ENCODE data around the gene CARD14.

The CARD14 gene

DNA sequence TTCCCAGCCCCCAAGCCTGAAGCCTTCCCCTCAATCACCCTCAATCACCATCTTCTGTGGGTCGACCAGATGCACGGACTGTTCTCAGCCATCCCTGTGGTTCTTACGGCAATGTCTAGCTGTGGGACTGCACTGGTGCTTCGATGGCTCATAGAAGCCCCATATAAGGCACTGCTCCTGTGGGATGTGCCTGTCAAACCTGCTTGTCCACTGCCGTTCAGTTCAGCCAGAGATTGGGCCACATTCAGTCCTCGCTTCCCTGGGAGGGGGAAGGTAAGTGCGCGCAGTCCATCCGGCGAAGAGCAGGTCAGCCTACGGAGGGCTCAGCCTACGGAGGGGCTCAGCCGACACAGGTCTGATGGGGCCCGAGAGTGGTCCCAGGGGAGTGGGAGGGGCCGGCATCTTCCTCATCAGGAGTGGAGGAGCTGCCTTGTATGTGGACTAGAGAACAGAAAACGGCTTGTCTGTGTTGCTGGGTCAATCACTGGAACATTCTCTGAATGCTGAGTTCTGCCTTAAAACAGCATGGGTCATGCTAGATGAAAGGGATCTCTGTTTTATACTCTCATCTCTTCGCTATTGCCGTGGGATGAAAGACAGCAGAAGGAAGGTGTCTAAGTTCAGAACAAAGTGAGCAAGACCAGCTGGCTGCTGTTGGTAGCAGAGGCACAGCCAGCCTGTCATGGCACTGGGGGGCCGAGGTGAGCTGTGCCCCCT lies at the start of gene CARD14:
TSS of gene CARD14 (plus strand) at position 247 of the 717 bp plus-strand sequence. CDS start 11,409 bp downstream, outside the sequence.
- peak within 1 kb of the TSS; percentile 17 for H3K4me2 ChIP-seq (ENCODE audit: low read length)
- no peaks in the 10 kb centered on the region for H3K27me3 ChIP-seq (ENCODE audit: control insufficient read depth, insufficient read depth, low read length)
- no peaks in the 10 kb centered on the region for H3K9me3 ChIP-seq (ENCODE audit: control insufficient read depth, low read length)
- no peak within 1 kb of the TSS for H3K4me3 ChIP-seq (ENCODE audit: low read depth, low read length)
- no peaks in the 10 kb centered on the region for H3K36me3 ChIP-seq (ENCODE audit: control insufficient read depth, insufficient read depth, low read length)
- H2AFZ ChIP-seq: peak within 1 kb of the TSS; percentile 30
- H3K4me1 ChIP-seq: no peaks in the 10 kb centered on the region
- TF ChIP-seq, protein P1, sequence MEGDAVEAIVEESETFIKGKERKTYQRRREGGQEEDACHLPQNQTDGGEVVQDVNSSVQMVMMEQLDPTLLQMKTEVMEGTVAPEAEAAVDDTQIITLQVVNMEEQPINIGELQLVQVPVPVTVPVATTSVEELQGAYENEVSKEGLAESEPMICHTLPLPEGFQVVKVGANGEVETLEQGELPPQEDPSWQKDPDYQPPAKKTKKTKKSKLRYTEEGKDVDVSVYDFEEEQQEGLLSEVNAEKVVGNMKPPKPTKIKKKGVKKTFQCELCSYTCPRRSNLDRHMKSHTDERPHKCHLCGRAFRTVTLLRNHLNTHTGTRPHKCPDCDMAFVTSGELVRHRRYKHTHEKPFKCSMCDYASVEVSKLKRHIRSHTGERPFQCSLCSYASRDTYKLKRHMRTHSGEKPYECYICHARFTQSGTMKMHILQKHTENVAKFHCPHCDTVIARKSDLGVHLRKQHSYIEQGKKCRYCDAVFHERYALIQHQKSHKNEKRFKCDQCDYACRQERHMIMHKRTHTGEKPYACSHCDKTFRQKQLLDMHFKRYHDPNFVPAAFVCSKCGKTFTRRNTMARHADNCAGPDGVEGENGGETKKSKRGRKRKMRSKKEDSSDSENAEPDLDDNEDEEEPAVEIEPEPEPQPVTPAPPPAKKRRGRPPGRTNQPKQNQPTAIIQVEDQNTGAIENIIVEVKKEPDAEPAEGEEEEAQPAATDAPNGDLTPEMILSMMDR (IDR thresholded peaks at IDR 0.05): no peak
- H3K9ac ChIP-seq: no peak within 1 kb of the TSS
- no peaks in the 10 kb centered on the region for H3K79me2 ChIP-seq
- H3K27ac ChIP-seq: no peak within 1 kb of the TSS

DNA sequence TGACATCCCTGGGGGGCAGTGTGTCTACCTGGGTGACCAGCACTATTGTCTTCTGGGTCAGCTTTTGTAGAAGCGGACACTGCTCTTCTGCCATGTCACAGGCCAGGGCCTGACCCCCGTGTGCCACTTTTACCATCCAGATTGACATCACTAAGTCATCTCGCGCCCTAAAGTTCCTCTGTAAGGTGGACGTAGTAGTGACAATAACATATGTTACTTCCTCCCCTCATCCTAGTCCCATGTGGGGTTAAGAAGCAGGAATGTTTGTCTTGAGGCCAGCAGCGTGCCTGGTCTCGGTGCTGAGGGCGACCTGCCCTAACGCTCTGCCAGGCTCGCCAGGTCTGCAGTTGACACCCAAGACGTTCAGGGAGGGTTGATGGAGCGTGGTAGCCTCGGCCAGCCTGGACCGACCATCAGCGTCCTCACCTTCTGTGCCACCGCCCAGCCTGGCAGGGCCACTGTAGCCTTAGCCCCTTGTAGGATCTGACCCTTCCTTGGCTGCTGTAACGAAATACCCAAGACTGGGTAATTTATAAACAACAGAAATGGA lies 47.7 kb upstream of the CARD14 start:
- Histone ChIP-seq H3K9me3 (ENCODE audit: control insufficient read depth, low read length) (no peaks in the 10 kb centered on the region), H2AFZ (no peak overlapping the region), H3K27me3 (ENCODE audit: control insufficient read depth, insufficient read depth, low read length) (no peaks in the 10 kb centered on the region), H3K79me2 (no peaks in the 10 kb centered on the region), H3K4me3 (ENCODE audit: low read depth, low read length) (no peak overlapping the region), H3K4me1 (peaks cover 9% of the 10 kb centered on the region), H3K9ac (no peak overlapping the region), H3K4me2 (ENCODE audit: low read length) (no peak overlapping the region), H3K27ac (no peak overlapping the region), H3K36me3 (ENCODE audit: control insufficient read depth, insufficient read depth, low read length) (no peaks in the 10 kb centered on the region)
- TF ChIP-seq, protein P1 (IDR thresholded peaks at IDR 0.05): no peak

DNA sequence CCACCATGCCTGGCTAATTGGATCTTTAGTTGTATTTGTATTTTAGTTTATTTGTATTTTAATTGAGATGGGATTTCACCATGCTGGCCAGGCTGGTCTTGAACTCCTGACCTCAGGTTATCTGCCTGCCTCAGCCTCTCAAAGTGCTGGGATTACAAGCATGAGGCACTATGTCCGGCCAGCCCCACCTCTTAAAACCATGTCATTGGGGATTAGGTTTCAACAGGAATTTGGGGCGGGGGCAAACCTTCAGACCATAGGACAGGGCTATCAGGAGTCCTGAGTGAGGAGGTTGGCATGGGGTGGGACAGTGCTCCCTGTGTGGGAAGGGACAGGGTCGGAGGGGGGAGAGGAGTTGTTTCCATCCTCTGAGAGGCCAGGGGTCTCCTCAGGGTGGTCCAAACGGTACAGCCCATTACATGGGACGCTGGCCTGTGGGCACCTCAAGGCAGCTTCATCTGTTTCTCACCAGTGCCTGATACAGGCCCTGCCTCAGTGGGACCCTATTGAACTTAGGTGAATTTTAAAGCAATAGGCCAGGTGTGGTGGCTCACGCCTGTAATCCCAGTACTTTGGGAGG lies 46.8 kb upstream of the CARD14 start:
- no peak overlapping the region for H3K9ac ChIP-seq
- TF ChIP-seq, protein P1 (IDR thresholded peaks at IDR 0.05): no peak
- peaks cover 9% of the 10 kb centered on the region for H3K4me1 ChIP-seq
- H3K27me3 ChIP-seq (ENCODE audit: control insufficient read depth, insufficient read depth, low read length): no peaks in the 10 kb centered on the region
- H3K36me3 ChIP-seq (ENCODE audit: control insufficient read depth, insufficient read depth, low read length): no peaks in the 10 kb centered on the region
- no peak overlapping the region for H3K27ac ChIP-seq
- H2AFZ ChIP-seq: no peak overlapping the region
- H3K79me2 ChIP-seq: no peaks in the 10 kb centered on the region
- no peaks in the 10 kb centered on the region for H3K9me3 ChIP-seq (ENCODE audit: control insufficient read depth, low read length)
- H3K4me2 ChIP-seq (ENCODE audit: low read length): no peak overlapping the region
- H3K4me3 ChIP-seq (ENCODE audit: low read depth, low read length): no peak overlapping the region

DNA sequence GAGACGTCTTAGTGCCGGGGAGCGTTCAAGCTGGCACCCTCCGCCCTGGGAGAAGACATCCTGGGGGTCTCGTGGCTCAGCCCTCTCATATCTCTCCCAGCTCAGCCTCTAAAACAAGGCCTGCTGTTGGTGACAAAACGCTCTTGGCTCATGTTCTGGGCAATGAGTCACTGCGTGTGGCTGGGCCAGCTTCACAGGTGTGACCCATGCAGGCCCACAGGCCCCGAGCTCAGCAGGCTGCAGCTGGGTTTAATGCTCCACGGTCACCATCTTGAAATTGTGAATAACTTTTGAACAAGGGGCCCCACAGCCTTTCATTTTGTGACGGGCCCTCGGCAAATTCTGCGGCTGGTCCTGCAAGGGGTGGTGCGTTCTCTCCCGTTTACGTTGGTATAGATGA lies 46.0 kb upstream of the CARD14 start:
- H3K79me2 ChIP-seq: no peaks in the 10 kb centered on the region
- no peak overlapping the region for H2AFZ ChIP-seq
- H3K36me3 ChIP-seq (ENCODE audit: control insufficient read depth, insufficient read depth, low read length): no peaks in the 10 kb centered on the region
- peak overlapping the region; percentile 67 for H3K27ac ChIP-seq
- H3K4me2 ChIP-seq (ENCODE audit: low read length): no peak overlapping the region
- TF ChIP-seq, protein P1 (IDR thresholded peaks at IDR 0.05): no peak
- H3K9me3 ChIP-seq (ENCODE audit: control insufficient read depth, low read length): no peaks in the 10 kb centered on the region
- H3K9ac ChIP-seq: no peak overlapping the region
- no peaks in the 10 kb centered on the region for H3K27me3 ChIP-seq (ENCODE audit: control insufficient read depth, insufficient read depth, low read length)
- H3K4me3 ChIP-seq (ENCODE audit: low read depth, low read length): no peak overlapping the region
- H3K4me1 ChIP-seq: peaks cover 9% of the 10 kb centered on the region
